CD4-positive, alpha-beta T cell treated with Interleukin-4 for 1 hour (primary cell): ENCODE measurements around the gene ZBED4.

Source experiments
- DNase-seq, 2 donors: peaks; one replicate each; pipeline ENCODE4 v3.0.0-alpha.2; 2020 to 2022

Gene ZBED4

GRCh38 chr22:49853981-49854831 lies 562 bp downstream of the ZBED4 start:
- DNase-seq: peak; percentile 22 to 29

- DNase-seq: peak in 1 of 2 donors; percentile 16
Measured at GRCh38 chr22:49855251-49855911, 1.7 kb downstream of the ZBED4 start.

DNA sequence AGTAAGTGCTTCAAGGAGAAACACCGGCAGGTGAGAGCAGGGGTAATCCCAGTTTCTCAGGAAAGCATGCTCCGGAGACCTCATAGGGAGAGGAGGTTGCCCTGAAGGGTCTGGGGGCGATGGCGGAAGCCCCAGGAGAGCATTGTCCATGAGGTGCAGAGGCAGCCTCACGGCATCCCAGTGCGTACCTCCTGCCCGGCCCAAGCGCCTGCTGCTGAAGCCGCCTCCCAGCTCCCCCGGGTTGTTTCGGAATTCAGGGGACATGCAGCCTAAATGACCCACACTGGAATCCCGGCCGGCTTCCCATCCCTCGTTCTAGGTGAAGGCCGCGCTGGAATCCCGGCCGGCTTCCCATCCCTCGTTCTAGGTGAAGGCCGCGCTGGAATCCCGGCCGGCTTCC lies 2.7 kb downstream of the ZBED4 start:
- no peak for DNase-seq

- DNase-seq: no peak
Measured at GRCh38 chr22:49856766-49857618, 3.3 kb downstream of the ZBED4 start.

DNA sequence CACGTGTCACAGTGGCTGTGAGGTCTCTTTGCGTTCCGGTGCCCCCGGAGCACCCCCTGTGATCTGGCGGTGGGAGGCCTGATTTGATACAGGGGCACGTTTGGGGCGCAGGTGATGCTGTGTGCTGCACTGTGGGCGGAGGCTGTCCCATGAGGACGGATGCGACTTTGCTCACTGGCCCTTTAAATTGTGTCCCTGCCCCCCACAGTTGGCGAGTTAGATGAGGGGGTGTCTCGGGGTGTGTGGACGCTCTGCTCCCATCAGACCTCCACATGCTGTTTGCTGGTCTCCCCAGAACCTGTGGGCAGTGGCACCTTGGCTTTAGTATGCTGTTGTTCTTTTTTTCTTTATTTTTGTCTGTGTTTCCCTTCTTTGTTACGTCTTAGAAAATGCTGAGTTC lies 5.2 kb downstream of the ZBED4 start:
- DNase-seq: no peak

DNA sequence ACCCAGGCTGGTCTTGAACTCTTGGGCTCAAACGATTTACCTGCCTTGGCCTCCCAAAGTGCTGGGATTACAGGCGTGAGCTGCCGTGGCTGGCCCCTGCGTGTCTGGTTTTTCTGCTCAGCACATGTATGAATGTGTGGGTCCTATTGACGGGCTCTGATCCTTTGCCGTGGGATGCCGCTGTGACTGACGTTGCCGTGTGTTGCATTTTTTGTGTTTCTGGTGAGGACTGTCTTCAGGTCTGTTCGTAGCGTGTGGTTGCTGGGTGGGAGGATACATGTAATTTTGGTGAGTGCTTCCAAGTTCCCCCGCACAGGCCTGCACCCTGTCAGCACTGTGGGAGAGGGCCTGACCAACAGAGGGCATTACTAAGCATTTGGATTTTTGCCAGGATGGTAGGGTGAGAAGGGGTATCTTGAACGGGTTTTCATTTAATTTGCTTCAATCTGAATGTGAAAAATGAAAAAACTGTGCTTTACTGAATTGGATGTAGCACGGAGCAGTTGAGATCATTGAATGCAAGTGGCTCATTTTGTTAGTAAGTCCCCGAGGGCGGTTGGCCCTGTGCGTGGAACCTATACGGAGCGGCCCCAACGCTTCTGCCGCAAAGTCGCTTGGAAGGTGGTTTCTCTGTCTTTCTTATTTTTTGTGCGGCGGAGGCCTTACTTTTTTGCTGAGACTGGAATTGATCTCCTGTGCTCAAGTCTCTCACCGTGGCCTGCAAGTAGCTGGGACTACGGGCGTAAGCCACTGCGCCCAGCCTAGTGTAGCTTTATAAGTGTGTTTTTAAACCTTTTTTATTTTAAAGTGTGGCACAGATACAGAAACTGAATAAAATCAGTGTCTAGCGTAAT lies 8.2 kb downstream of the ZBED4 start:
- no peak for DNase-seq

GRCh38 chr22:49862496-49862776 lies 8.8 kb downstream of the ZBED4 start:
- no peak for DNase-seq

DNA sequence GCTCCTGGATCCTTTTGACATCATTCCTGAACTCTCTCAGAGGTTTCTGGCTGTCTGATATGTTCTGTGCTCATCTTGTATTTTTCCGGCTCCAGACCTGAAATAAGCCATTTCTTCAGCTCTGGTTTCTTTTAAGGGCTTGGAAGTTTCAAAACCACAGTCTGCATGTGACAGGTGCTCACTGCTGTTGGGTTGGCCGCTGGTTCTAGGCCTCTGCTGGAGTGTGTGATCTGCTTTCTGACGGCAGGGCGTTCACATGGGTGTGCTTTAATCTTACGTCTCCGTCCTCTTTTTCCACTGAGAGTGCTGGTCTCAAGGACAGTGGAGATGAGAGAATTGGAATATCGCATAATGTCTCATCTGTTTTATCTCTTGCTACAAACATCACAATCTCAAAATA lies 10.3 kb downstream of the ZBED4 start:
- no peak for DNase-seq

DNA sequence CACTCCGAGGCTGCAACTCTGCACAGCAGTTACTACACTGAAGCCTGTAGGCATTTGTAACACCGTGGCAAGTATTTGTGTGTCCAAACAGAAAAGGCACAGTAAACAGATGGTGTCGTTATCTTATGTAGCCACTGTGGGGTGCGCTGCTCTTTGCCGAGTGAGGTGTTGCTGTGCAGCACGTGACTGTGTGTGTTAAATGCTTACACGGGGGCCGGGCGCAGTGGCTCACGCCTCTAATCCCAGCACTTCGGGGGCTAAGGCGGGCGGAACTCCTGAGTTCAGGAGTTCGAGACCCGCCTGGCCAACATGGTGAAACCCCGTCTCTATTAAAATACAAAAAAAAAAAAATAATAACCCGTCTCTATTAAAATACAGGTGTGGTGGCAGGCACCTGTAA lies 11.5 kb downstream of the ZBED4 start:
- DNase-seq: no peak

- no peak for DNase-seq
Measured at GRCh38 chr22:49866134-49866533, 12.5 kb downstream of the ZBED4 start.

- no peak for DNase-seq
Measured at GRCh38 chr22:49866646-49867045, 13.0 kb downstream of the ZBED4 start.

- peak in 1 of 2 donors; percentile 51 for DNase-seq
Measured at GRCh38 chr22:49867303-49868265, 13.9 kb downstream of the ZBED4 start.

- no peak for DNase-seq
Measured at GRCh38 chr22:49869086-49869830, 15.6 kb downstream of the ZBED4 start.

- peak; percentile 21 to 71 for DNase-seq
Measured at GRCh38 chr22:49869845-49870712, 16.4 kb downstream of the ZBED4 start.

DNA sequence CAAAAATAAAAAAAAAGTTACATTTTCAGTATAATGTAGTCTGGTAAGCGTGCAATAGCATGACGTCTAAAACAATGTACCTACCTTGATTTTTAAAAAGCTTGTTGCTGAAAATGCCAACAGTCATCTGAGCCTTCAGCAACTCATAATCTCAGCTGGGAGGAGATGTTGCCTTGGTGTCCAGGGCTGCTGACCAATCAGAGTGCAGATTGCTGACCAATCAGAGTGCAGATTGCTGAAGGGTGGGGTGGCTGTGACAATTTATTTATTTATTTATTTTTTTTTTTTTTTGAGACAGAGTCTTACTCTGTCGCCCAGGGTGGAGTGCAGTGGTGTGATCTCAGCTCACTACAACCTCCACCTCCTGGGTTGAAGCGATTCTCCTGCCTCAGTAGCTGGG lies 17.8 kb downstream of the ZBED4 start:
- DNase-seq: no peak

DNA sequence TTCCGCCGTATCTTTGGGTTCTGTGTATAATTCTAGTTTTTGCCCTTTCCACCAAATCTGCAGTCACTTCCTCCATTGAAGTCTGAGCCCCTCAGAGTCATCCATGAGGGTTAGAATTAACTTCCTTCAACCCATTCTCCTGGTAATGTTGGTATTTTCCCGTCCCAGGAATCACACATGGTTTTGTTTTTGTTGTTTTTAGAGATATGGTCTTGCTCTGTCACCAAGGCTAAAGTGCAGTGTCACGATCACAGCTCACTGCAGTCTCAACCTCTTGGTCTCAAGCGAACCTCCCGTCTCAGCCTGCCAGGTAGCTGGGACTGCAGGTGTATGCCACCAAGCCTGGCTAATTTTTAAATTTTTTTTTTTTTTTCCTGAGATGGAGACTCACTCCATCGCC lies 18.7 kb downstream of the ZBED4 start:
- DNase-seq: no peak

GRCh38 chr22:49873228-49873940 lies 19.7 kb downstream of the ZBED4 start:
- DNase-seq: no peak

DNA sequence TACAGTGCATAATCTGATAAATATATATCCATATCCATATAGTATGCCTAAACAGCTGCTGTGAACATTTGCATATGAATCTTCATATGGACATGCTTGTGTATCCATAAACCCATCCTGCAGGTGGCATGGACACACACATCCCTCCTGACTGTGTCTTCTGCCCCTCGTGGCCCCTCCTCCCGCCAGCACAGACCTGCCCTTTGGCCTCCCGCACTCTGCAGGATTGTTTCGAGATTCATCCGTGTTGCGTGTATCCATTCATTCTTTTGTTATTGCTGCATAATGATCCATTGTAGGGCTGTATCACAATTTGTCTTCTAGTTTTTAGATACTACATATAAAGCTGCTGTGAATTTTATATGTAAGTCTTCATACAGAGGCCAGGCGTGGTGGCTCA lies 24.0 kb downstream of the ZBED4 start:
- DNase-seq: no peak

DNA sequence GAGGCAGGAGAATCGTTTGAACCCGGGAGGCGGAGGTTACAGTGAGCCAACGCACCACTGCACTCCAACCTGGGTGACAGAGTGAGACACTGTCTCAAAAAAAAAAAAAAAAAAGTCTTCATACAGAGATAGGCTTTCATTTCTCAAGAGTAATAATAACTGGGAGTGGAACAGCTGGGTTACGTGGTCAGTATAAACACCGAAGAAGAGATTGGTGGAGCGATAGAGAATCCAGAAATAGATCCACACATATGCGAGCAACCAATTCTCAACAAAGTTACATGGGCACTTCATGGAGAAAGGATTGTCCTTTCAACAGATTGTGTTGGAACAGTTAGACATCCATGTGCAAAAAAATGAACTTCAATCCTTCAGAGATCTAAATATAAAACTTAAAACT lies 24.6 kb downstream of the ZBED4 start:
- DNase-seq: no peak
